Measurements from ENCODE around the gene CHMP1A.

GRCh38 chr16:89651584-89651983, 5.9 kb downstream of the CHMP1A start:
- TF ChIP-seq CTCF (optimal IDR thresholded peaks at IDR 0.05 in 1 of 3, IDR thresholded peaks at IDR 0.05 in 1 of 3, conservative IDR thresholded peaks at IDR 0.05 in 1 of 3; ENCODE audit: extremely low read depth in 1 of 3, insufficient read depth in 2 of 3, low read length in 3 of 3) (no peak), EZH2 (IDR thresholded peaks at IDR 0.05; ENCODE audit: low read length) (no peak)
